ENCODE measurements around the gene FKBP7. TPM values are rescaled to one million over a fixed set of nuclear protein-coding genes. Genes with fewer than 3 reads are reported as not detected.
A peak's percentile ranks its signal among the peaks of the same experiment; 100 is the strongest.

FKBP7 gene
- total RNA-seq, 1 donor from 2014 or later: 47.0 TPM

GRCh38 chr2:178415979-178416378 is 62.4 kb downstream of the FKBP7 start:
- H3K4me1 Mint-ChIP-seq: peaks cover 17% of the 10 kb centered on the region
- Histone ChIP-seq H3K79me2 (ENCODE audit: low read depth) (peaks cover 9% of the 10 kb centered on the region), H3K27me3 (no peaks in the 10 kb centered on the region), H4K20me1 (ENCODE audit: low read depth) (no peaks in the 10 kb centered on the region), H3K4me2 (peak overlapping the region; percentile 43), H3K4me3 (no peak overlapping the region), H3K27ac (no peak overlapping the region), H2AFZ (replicated peaks) (no peak overlapping the region), H3K36me3 (peaks cover 3% of the 10 kb centered on the region), H3K4me1 (peaks cover 4% of the 10 kb centered on the region), H3F3A (ENCODE audit: low read depth) (peaks cover 6% of the 10 kb centered on the region), H3K9ac (no peak overlapping the region), H3K9me3 (ENCODE audit: low read depth) (no peaks in the 10 kb centered on the region)
- H3K9me3 Mint-ChIP-seq: peaks cover 2% of the 10 kb centered on the region
- TF ChIP-seq CTCF (IDR thresholded peaks at IDR 0.05) (no peak), EZH2phosphoT487 (IDR thresholded peaks at IDR 0.05) (no peak), EZH2 (IDR thresholded peaks at IDR 0.05) (no peak)
- no peak for DNase-seq (ENCODE audit: low spot score)
- H3K36me3 Mint-ChIP-seq: no peaks in the 10 kb centered on the region
- peaks cover 6% of the 10 kb centered on the region for H3K27me3 Mint-ChIP-seq (ENCODE audit: insufficient read depth, low read depth)
- H3K27ac Mint-ChIP-seq: no peak overlapping the region
- H3K4me3 Mint-ChIP-seq: no peak overlapping the region

- peak overlapping the region; percentile 87 for H3K4me2 ChIP-seq
- H3F3A ChIP-seq (ENCODE audit: low read depth): peaks cover 6% of the 10 kb centered on the region
- peak overlapping the region; percentile 83 for H3K4me3 ChIP-seq
- H3K4me1 ChIP-seq: peaks cover 4% of the 10 kb centered on the region
- peak overlapping the region; percentile 91 for H2AFZ ChIP-seq (replicated peaks)
- H3K79me2 ChIP-seq (ENCODE audit: low read depth): peaks cover 9% of the 10 kb centered on the region
- Mint-ChIP-seq H3K36me3 (no peaks in the 10 kb centered on the region), H3K27ac (peak overlapping the region; percentile 95), H3K9me3 (peaks cover 2% of the 10 kb centered on the region), H3K27me3 (ENCODE audit: insufficient read depth, low read depth) (peaks cover 6% of the 10 kb centered on the region), H3K4me3 (peak overlapping the region; percentile 90), H3K4me1 (peaks cover 17% of the 10 kb centered on the region)
- H3K9ac ChIP-seq: peak overlapping the region; percentile 78
- peak; percentile 95 for DNase-seq (ENCODE audit: low spot score)
- H3K27ac ChIP-seq: no peak overlapping the region
- TF ChIP-seq EZH2phosphoT487 (IDR thresholded peaks at IDR 0.05) (no peak), CTCF (IDR thresholded peaks at IDR 0.05) (peak; percentile 93)
- H3K9me3 ChIP-seq (ENCODE audit: low read depth): no peaks in the 10 kb centered on the region
- no peaks in the 10 kb centered on the region for H3K27me3 ChIP-seq
- no peaks in the 10 kb centered on the region for H3K36me3 ChIP-seq
- no peaks in the 10 kb centered on the region for H4K20me1 ChIP-seq (ENCODE audit: low read depth)
These were observed 63.8 kb downstream of the FKBP7 start for GRCh38 chr2:178414266-178415247.

Other genes starting within 250 kb of the FKBP7 start
- gene PRKRA, start 27.4 kb downstream of the FKBP7 start, total RNA-seq (ENCODE audit: low replicate concordance): 120 and 135 TPM in 2 replicates
- gene PJVK, start 27.2 kb downstream of the FKBP7 start, total RNA-seq (ENCODE audit: low replicate concordance): 3.0 and 4.4 TPM in 2 replicates
- gene PLEKHA3, start 1.9 kb upstream of the FKBP7 start, total RNA-seq (ENCODE audit: low replicate concordance): 5.9 and 26.2 TPM in 2 replicates

Data from neural progenitor cell (in vitro differentiated cells).